Panc1 (cell line): ENCODE results near the gene ZSCAN21.

ENCODE experiments used
- CTCF ChIP-seq: fragments of 450-650 bp; IDR thresholded peaks from 2 replicates; pipeline ENCODE4 v1.5.1; 2017; ENCODE audit warnings: mild to moderate bottlenecking
- POLR2AphosphoS5 ChIP-seq: IDR thresholded peaks from 2 replicates; pipeline ENCODE4 v1.6.1; 2012; ENCODE audit warnings: mild to moderate bottlenecking, low read depth, low read length, moderate library complexity

GRCh38 chr7:100048680-100049079, 894 bp upstream of the ZSCAN21 start:
- TF ChIP-seq CTCF (no peak), POLR2AphosphoS5 (no peak)
